GM23248 (cell line): ENCODE measurements around the gene COMP. TPM values are rescaled to one million over a fixed set of nuclear protein-coding genes. Genes with fewer than 3 reads are reported as not detected.
A peak's percentile ranks its signal among the peaks of the same experiment; 100 is the strongest.

Experiments
- DNase-seq: peaks from one replicate; pipeline ENCODE4 v3.0.0-alpha.2; 2015
- H2AFZ ChIP-seq: fragments of 200-600 bp; sonication (generic); 2 replicates; pipeline ENCODE4 v1.6.1; 2016; ENCODE audit warnings: antibody characterized with exemption
- H3F3A ChIP-seq: fragments of 200-600 bp; sonication (generic); 2 replicates; pipeline ENCODE4 v1.6.1; 2016; ENCODE audit warnings: mild to moderate bottlenecking, antibody characterized with exemption, mixed run types; ENCODE audit not compliant: insufficient read depth
- H3K27ac ChIP-seq: fragments of 200-600 bp; sonication (generic); 2 replicates; pipeline ENCODE4 v1.5.1; 2016; ENCODE audit warnings: mild to moderate bottlenecking
- H3K27me3 ChIP-seq: fragments of 200-600 bp; sonication (generic); replicated peaks from 2 replicates; pipeline ENCODE4 v1.6.1; 2016; ENCODE audit warnings: mild to moderate bottlenecking; ENCODE audit not compliant: insufficient read depth
- H3K36me3 ChIP-seq: fragments of 200-600 bp; sonication (generic); 2 replicates; pipeline ENCODE4 v1.6.1; 2016; ENCODE audit warnings: low read depth, mild to moderate bottlenecking
- H3K4me1 ChIP-seq: fragments of 200-600 bp; sonication (generic); 2 replicates; pipeline ENCODE4 v1.6.1; 2016; ENCODE audit warnings: mild to moderate bottlenecking; ENCODE audit not compliant: insufficient read depth
- H3K4me2 ChIP-seq: fragments of 200-600 bp; sonication (generic); one replicate; pipeline ENCODE4 v1.6.1; 2016; ENCODE audit warnings: mild to moderate bottlenecking; ENCODE audit not compliant: unreplicated experiment
- H3K4me3 ChIP-seq: fragments of 200-600 bp; sonication (generic); 2 replicates; pipeline ENCODE4 v1.5.1; 2016; ENCODE audit warnings: mild to moderate bottlenecking
- H3K79me2 ChIP-seq: fragments of 200-600 bp; sonication (generic); 2 replicates; pipeline ENCODE4 v1.6.1; 2016; ENCODE audit warnings: mild to moderate bottlenecking; ENCODE audit not compliant: insufficient read depth
- H3K9ac ChIP-seq: fragments of 200-600 bp; sonication (generic); 2 replicates; pipeline ENCODE4 v1.6.1; 2016; ENCODE audit warnings: mild to moderate bottlenecking
- H3K9me2 ChIP-seq: fragments of 200-600 bp; sonication (generic); 2 replicates; pipeline ENCODE4 v1.6.1; 2016; ENCODE audit warnings: mixed run types, mild to moderate bottlenecking, moderate library complexity; ENCODE audit not compliant: insufficient read depth
- H3K9me3 ChIP-seq: fragments of 200-600 bp; sonication (generic); one replicate; pipeline ENCODE4 v1.6.1; 2017; ENCODE audit warnings: low read depth
- H4K20me1 ChIP-seq: fragments of 200-600 bp; sonication (generic); 2 replicates; pipeline ENCODE4 v1.6.0; 2016; ENCODE audit not compliant: insufficient read depth
- EZH2 ChIP-seq: fragments of 200-600 bp; sonication (generic); IDR thresholded peaks from 2 replicates; pipeline ENCODE4 v1.6.1; 2018; ENCODE audit warnings: antibody characterized with exemption, mild to moderate bottlenecking; ENCODE audit not compliant: insufficient read depth, poor library complexity, severe bottlenecking
- EZH2phosphoT487 ChIP-seq: fragments of 200-600 bp; sonication (generic); IDR thresholded peaks from 2 replicates; pipeline ENCODE4 v1.6.1; 2018; ENCODE audit warnings: antibody characterized with exemption, moderate library complexity, mild to moderate bottlenecking, low read depth; ENCODE audit not compliant: insufficient read depth
- WGBS, 2 experiments: methylation state at CpG; one replicate each; pipeline ENCODE4 v1.1.6; 2015 to 2017; ENCODE audit warnings: low lambda C conversion rate in 2 of 2, low coverage in 1 of 2; ENCODE audit errors: missing lambda C conversion rate in 2 of 2; 5-methylcytosine and 5-hydroxymethylcytosine counted together
- in situ Hi-C: fragments of 300-500 bp; cut with MboI; formaldehyde crosslinking; loops from 2 replicates; pipeline ENCODE4 v1.15.0; 2020
- polyA plus RNA-seq: library from polyadenylated mRNA; unstranded; fragments of >200 nt; fragmentation: Nextera tagmentation; extraction: Ambion mirVana; gene quantifications from 2 replicates; pipeline ENCODE4 v1.2.1, GENCODE V29; 2016
- total RNA-seq: library from RNA; depleted of rRNA; stranded (reverse); fragments of >200 nt; shearing (Covaris generic); gene quantifications from 2 replicates; pipeline ENCODE4 v1.2.3, GENCODE V29; 2014

Gene COMP
- total and polyA plus RNA-seq, 2 experiments from 2014 or later = 93.8 to 252 TPM

- peaks cover 10% of the 10 kb centered on the region for H3K4me1 ChIP-seq
- H3K27ac ChIP-seq = no peak overlapping the region
- H3K9me2 ChIP-seq = no peaks in the 10 kb centered on the region
- in situ Hi-C loops = no loop called here
- H4K20me1 ChIP-seq = no peaks in the 10 kb centered on the region
- no peaks in the 10 kb centered on the region for H3K36me3 ChIP-seq
- H3K9me3 ChIP-seq = no peaks in the 10 kb centered on the region
- TF ChIP-seq EZH2phosphoT487 (no peak), EZH2 (no peak)
- H3F3A ChIP-seq = no peaks in the 10 kb centered on the region
- no peak overlapping the region for H2AFZ ChIP-seq
- H3K79me2 ChIP-seq = no peaks in the 10 kb centered on the region
- no peak overlapping the region for H3K9ac ChIP-seq
- H3K4me3 ChIP-seq = no peak overlapping the region
- H3K4me2 ChIP-seq = no peak overlapping the region
- DNase-seq = peak; percentile 60
- no peaks in the 10 kb centered on the region for H3K27me3 ChIP-seq
- WGBS, 2 experiments = 48 to 60% methylated on average over 19 of the region's 19 CpGs
Observed at GRCh38 chr19:18807861-18808331, 16.8 kb upstream of the COMP start.

GRCh38 chr19:18804643-18805042, 13.5 kb upstream of the COMP start:
- DNase-seq = no peak
- H3K79me2 ChIP-seq = no peaks in the 10 kb centered on the region
- H3K4me3 ChIP-seq = no peak overlapping the region
- H2AFZ ChIP-seq = no peak overlapping the region
- H3K27me3 ChIP-seq = no peaks in the 10 kb centered on the region; the same call in 1 of the 2 replicates
- H3K4me1 ChIP-seq = peaks cover 6% of the 10 kb centered on the region
- H3K36me3 ChIP-seq = no peaks in the 10 kb centered on the region
- H3K4me2 ChIP-seq = no peak overlapping the region
- H3F3A ChIP-seq = no peaks in the 10 kb centered on the region
- H3K27ac ChIP-seq = no peak overlapping the region
- in situ Hi-C loops = no loop called here
- H3K9ac ChIP-seq = no peak overlapping the region
- H3K9me3 ChIP-seq = no peaks in the 10 kb centered on the region
- TF ChIP-seq EZH2phosphoT487 = no peak
- no peak for TF ChIP-seq EZH2
- WGBS, 2 experiments = 90 to 92% methylated on average over 8 of the region's 8 CpGs
- no peaks in the 10 kb centered on the region for H4K20me1 ChIP-seq
- no peaks in the 10 kb centered on the region for H3K9me2 ChIP-seq

- H3K9ac ChIP-seq = no peak overlapping the region
- H3K27ac ChIP-seq = no peak overlapping the region
- no peaks in the 10 kb centered on the region for H3K9me3 ChIP-seq
- H3K79me2 ChIP-seq = no peaks in the 10 kb centered on the region
- no peaks in the 10 kb centered on the region for H3K36me3 ChIP-seq
- H3K4me1 ChIP-seq = peaks cover 3% of the 10 kb centered on the region
- no peak overlapping the region for H2AFZ ChIP-seq
- H4K20me1 ChIP-seq = no peaks in the 10 kb centered on the region
- no peaks in the 10 kb centered on the region for H3K9me2 ChIP-seq
- no peak for DNase-seq
- no peak overlapping the region for H3K4me2 ChIP-seq
- in situ Hi-C loops = no loop called here
- H3K4me3 ChIP-seq = no peak overlapping the region
- no peaks in the 10 kb centered on the region for H3F3A ChIP-seq
- H3K27me3 ChIP-seq = no peaks in the 10 kb centered on the region; the same call in 1 of the 2 replicates
- TF ChIP-seq EZH2 (no peak), EZH2phosphoT487 (no peak)
- WGBS, 2 experiments = 81 to 87% methylated on average over 15 of the region's 15 CpGs
Observed at GRCh38 chr19:18804139-18804601, 13.1 kb upstream of the COMP start.

- no peaks in the 10 kb centered on the region for H3F3A ChIP-seq
- no peaks in the 10 kb centered on the region; the same call in 1 of the 2 replicates for H3K27me3 ChIP-seq
- no peak overlapping the region for H3K27ac ChIP-seq
- no peak for DNase-seq
- no peak overlapping the region for H3K4me3 ChIP-seq
- no peaks in the 10 kb centered on the region for H3K36me3 ChIP-seq
- H3K4me2 ChIP-seq = no peak overlapping the region
- H3K9me2 ChIP-seq = no peaks in the 10 kb centered on the region
- no peaks in the 10 kb centered on the region for H3K9me3 ChIP-seq
- no peaks in the 10 kb centered on the region for H3K4me1 ChIP-seq
- in situ Hi-C loops = no loop called here
- TF ChIP-seq EZH2phosphoT487 = no peak
- no peak for TF ChIP-seq EZH2
- no peaks in the 10 kb centered on the region for H3K79me2 ChIP-seq
- no peak overlapping the region for H3K9ac ChIP-seq
- WGBS, 2 experiments = 74 to 79% methylated on average over 5 of the region's 5 CpGs
- H4K20me1 ChIP-seq = no peaks in the 10 kb centered on the region
- no peak overlapping the region for H2AFZ ChIP-seq
Observed at GRCh38 chr19:18803550-18804138, 12.5 kb upstream of the COMP start.
